ENCODE measurements around the gene RBM19.

RBM19 gene

GRCh38 chr12:113860059-113860820, 105.9 kb downstream of the RBM19 start:
- Histone ChIP-seq H3K36me3 (ENCODE audit: control insufficient read depth, insufficient read depth, low read length) (peaks cover 14% of the 10 kb centered on the region), H3K27me3 (replicated peaks; ENCODE audit: control insufficient read depth, insufficient read depth, low read length) (no peaks in the 10 kb centered on the region), H3K4me3 (replicated peaks; ENCODE audit: low read depth, low read length) (no peak overlapping the region)
- TF ChIP-seq CTCF (IDR thresholded peaks at IDR 0.05; ENCODE audit: insufficient read depth, low read length, poor library complexity, severe bottlenecking): no peak
- DNase-seq (ENCODE audit: extremely low read depth, insufficient read length): no peak

GRCh38 chr12:113858841-113859386, 107.2 kb downstream of the RBM19 start:
- peaks cover 14% of the 10 kb centered on the region for H3K36me3 ChIP-seq (ENCODE audit: control insufficient read depth, insufficient read depth, low read length)
- no peak for TF ChIP-seq CTCF (IDR thresholded peaks at IDR 0.05; ENCODE audit: insufficient read depth, low read length, poor library complexity, severe bottlenecking)
- DNase-seq (ENCODE audit: extremely low read depth, insufficient read length): no peak

GRCh38 chr12:113857371-113857770, 108.8 kb downstream of the RBM19 start:
- DNase-seq (ENCODE audit: extremely low read depth, insufficient read length): no peak
- Histone ChIP-seq H3K4me3 (replicated peaks; ENCODE audit: low read depth, low read length) (no peak overlapping the region), H3K36me3 (ENCODE audit: control insufficient read depth, insufficient read depth, low read length) (peaks cover 16% of the 10 kb centered on the region), H3K27me3 (replicated peaks; ENCODE audit: control insufficient read depth, insufficient read depth, low read length) (no peaks in the 10 kb centered on the region)
- no peak for TF ChIP-seq CTCF (IDR thresholded peaks at IDR 0.05; ENCODE audit: insufficient read depth, low read length, poor library complexity, severe bottlenecking)

More at GRCh38 chr12:113858841-113859386, 107.2 kb downstream of the RBM19 start:
- H3K4me3 ChIP-seq (replicated peaks; ENCODE audit: low read depth, low read length): no peak overlapping the region
- H3K27me3 ChIP-seq (replicated peaks; ENCODE audit: control insufficient read depth, insufficient read depth, low read length): no peaks in the 10 kb centered on the region

- no peaks in the 10 kb centered on the region for H3K27me3 ChIP-seq (replicated peaks; ENCODE audit: control insufficient read depth, insufficient read depth, low read length)
- no peak for TF ChIP-seq CTCF (IDR thresholded peaks at IDR 0.05; ENCODE audit: insufficient read depth, low read length, poor library complexity, severe bottlenecking)
- H3K4me3 ChIP-seq (replicated peaks; ENCODE audit: low read depth, low read length): no peak overlapping the region
- peaks cover 16% of the 10 kb centered on the region for H3K36me3 ChIP-seq (ENCODE audit: control insufficient read depth, insufficient read depth, low read length)
- no peak for DNase-seq (ENCODE audit: extremely low read depth, insufficient read length)
Measured at GRCh38 chr12:113855998-113856397, 110.1 kb downstream of the RBM19 start.

GRCh38 chr12:113854385-113855142, 111.6 kb downstream of the RBM19 start:
- Histone ChIP-seq H3K36me3 (ENCODE audit: control insufficient read depth, insufficient read depth, low read length) (peaks cover 14% of the 10 kb centered on the region), H3K27me3 (replicated peaks; ENCODE audit: control insufficient read depth, insufficient read depth, low read length) (no peaks in the 10 kb centered on the region), H3K4me3 (replicated peaks; ENCODE audit: low read depth, low read length) (no peak overlapping the region)
- DNase-seq (ENCODE audit: extremely low read depth, insufficient read length): no peak
- no peak for TF ChIP-seq CTCF (IDR thresholded peaks at IDR 0.05; ENCODE audit: insufficient read depth, low read length, poor library complexity, severe bottlenecking)

Data from GM06990 (cell line).